Calu3 (cell line): ENCODE measurements around the gene TRIM3. TPM values are rescaled to one million over a fixed set of nuclear protein-coding genes. Genes with fewer than 3 reads are reported as not detected.

ENCODE experiments used
- BruUV-seq: library from RNA; stranded (reverse); fragments of 400-500 nt; replicated peaks from 2 replicates; lab custom pipeline; 2021; lab: Mats Ljungman, UMichigan
- CTCF ChIA-PET: fragments of 300-600 bp; sonication (Branson Sonifier 250); formaldehyde crosslinking; loops from one replicate; lab custom pipeline; 2022; ENCODE audit warnings: antibody characterized with exemption; lab: Charles Lee
- DNase-seq: peaks from one replicate; pipeline ENCODE4 v3.0.0; 2022
- H3K27ac Mint-ChIP-seq: one replicate; pipeline ENCODE4 v1.8.0; 2022; ENCODE audit warnings: mixed read lengths; ENCODE audit not compliant: unreplicated experiment
- H3K27me3 Mint-ChIP-seq: one replicate; pipeline ENCODE4 v1.8.0; 2022; ENCODE audit warnings: mixed read lengths; ENCODE audit not compliant: unreplicated experiment
- H3K36me3 Mint-ChIP-seq: one replicate; pipeline ENCODE4 v1.8.0; 2022; ENCODE audit warnings: mild to moderate bottlenecking, moderate library complexity, mixed read lengths; ENCODE audit not compliant: insufficient read depth, unreplicated experiment
- H3K4me1 Mint-ChIP-seq: one replicate; pipeline ENCODE4 v1.8.0; 2022; ENCODE audit warnings: mild to moderate bottlenecking, low read depth, mixed read lengths; ENCODE audit not compliant: unreplicated experiment
- H3K4me3 Mint-ChIP-seq: one replicate; pipeline ENCODE4 v1.8.0; 2022; ENCODE audit warnings: mild to moderate bottlenecking, low read depth, moderate library complexity, mixed read lengths; ENCODE audit not compliant: unreplicated experiment
- H3K9me3 Mint-ChIP-seq: one replicate; pipeline ENCODE4 v1.8.0; 2022; ENCODE audit warnings: low read depth, mixed read lengths; ENCODE audit not compliant: unreplicated experiment
- CTCF ChIP-seq: fragments of 200-600 bp; IDR thresholded peaks from one replicate; pipeline ENCODE4 v1.8.0; 2022; ENCODE audit warnings: antibody characterized with exemption; ENCODE audit not compliant: unreplicated experiment
- intact Hi-C: fragments of 100-400 bp; cut with micrococcal nuclease; formaldehyde crosslinking; loops from one replicate; pipeline ENCODE4 v1.10.0; 2022; ENCODE audit not compliant: unreplicated experiment
- total RNA-seq: library from RNA; stranded (reverse); gene quantifications from 2 replicates; pipeline ENCODE4 v1.2.3, GENCODE V29; 2022

TRIM3 gene
- total RNA-seq, 1 experiment from 2014 or later = 10.6 TPM

GRCh38 chr11:6405846-6406245 is 67.9 kb downstream of the TRIM3 start:
- intact Hi-C loops = no loop called here
- H3K4me1 Mint-ChIP-seq = no peaks in the 10 kb centered on the region
- CTCF ChIA-PET = interaction anchor here (0.6 kb wide), 2 partner anchors 63 to 91 kb away, joined by 3 read pairs; partner anchors contain the start of gene DNHD1
- no TSS peak for BruUV-seq
- no peak overlapping the region for H3K27ac Mint-ChIP-seq
- no peaks in the 10 kb centered on the region for H3K36me3 Mint-ChIP-seq
- DNase-seq = no peak
- TF ChIP-seq CTCF = no peak
- H3K4me3 Mint-ChIP-seq = no peak overlapping the region
- peaks cover 18% of the 10 kb centered on the region for H3K27me3 Mint-ChIP-seq
- H3K9me3 Mint-ChIP-seq = no peaks in the 10 kb centered on the region

GRCh38 chr11:6405052-6405667 is 68.6 kb downstream of the TRIM3 start:
- peaks cover 18% of the 10 kb centered on the region for H3K27me3 Mint-ChIP-seq
- intact Hi-C loops = no loop called here
- no peaks in the 10 kb centered on the region for H3K9me3 Mint-ChIP-seq
- no peak for DNase-seq
- CTCF ChIA-PET = interaction anchor here (0.6 kb wide), 1 partner anchor 92 kb away, joined by 3 read pairs; the partner anchor contains the start of gene DNHD1
- no peaks in the 10 kb centered on the region for H3K4me1 Mint-ChIP-seq
- no peak for TF ChIP-seq CTCF
- H3K4me3 Mint-ChIP-seq = no peak overlapping the region
- no TSS peak for BruUV-seq
- H3K27ac Mint-ChIP-seq = no peak overlapping the region
- H3K36me3 Mint-ChIP-seq = no peaks in the 10 kb centered on the region

DNA sequence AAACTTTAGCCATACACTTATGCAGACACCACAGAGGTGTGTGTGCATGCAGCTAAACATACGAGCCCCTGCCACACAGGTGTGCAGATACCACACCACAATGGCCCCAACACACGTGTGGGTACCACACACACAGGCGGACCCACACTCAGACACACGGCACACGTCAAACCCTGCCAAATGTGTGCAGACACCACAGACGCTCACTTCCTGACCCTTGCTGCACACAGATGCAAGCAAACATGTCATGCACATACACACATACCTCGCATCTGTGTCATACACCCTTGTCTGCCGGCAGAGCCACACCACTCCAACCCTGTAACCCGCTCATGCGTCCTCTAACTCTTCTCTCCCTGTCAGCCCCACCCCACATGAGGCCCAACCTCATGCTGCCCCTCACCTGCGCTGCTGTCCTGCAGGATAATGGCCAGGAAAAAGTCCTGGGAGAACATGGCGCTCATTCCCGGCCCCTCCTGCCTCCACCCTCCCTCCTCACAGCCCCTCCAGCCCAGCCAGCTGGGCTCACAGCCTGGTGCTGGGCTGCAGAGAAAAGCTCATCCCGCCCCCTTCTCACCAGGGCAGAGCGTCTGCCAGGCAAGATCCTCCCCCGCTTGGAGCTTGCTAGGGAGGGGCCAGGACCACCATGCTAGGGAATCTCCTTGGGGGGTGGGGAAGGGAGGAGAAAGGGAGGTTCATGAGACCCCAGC is 69.2 kb downstream of the TRIM3 start:
- H3K4me3 Mint-ChIP-seq = no peak overlapping the region
- no peak for DNase-seq
- no peak for TF ChIP-seq CTCF
- no peak overlapping the region for H3K27ac Mint-ChIP-seq
- H3K9me3 Mint-ChIP-seq = no peaks in the 10 kb centered on the region
- intact Hi-C loops = no loop called here
- peaks cover 18% of the 10 kb centered on the region for H3K27me3 Mint-ChIP-seq
- no TSS peak for BruUV-seq
- H3K36me3 Mint-ChIP-seq = no peaks in the 10 kb centered on the region
- H3K4me1 Mint-ChIP-seq = no peaks in the 10 kb centered on the region
- CTCF ChIA-PET = no interaction called here

DNA sequence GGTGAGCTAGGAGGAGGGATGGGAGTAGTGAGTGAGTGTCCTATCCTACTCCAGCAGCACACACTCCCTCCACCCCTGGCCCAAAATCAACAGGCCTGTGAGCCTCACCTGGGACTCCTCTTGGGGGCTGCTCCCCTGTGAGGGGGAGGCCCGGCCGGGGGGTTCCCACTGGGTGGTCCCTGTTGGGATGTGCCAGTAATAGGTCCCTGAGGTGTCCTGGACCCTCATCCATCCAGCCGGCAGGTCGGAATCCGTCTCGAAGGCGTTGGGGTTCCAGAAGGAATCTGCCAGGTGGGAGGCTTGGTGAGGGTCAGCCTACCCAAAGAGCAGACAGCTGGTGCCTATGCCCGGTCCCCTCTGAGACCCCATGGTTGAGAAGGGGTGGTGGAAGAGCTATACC is 70.2 kb downstream of the TRIM3 start:
- peaks cover 18% of the 10 kb centered on the region for H3K27me3 Mint-ChIP-seq
- no peak overlapping the region for H3K4me3 Mint-ChIP-seq
- no peaks in the 10 kb centered on the region for H3K9me3 Mint-ChIP-seq
- intact Hi-C loops = no loop called here
- H3K27ac Mint-ChIP-seq = no peak overlapping the region
- H3K4me1 Mint-ChIP-seq = peaks cover under 1% of the 10 kb centered on the region
- no TSS peak for BruUV-seq
- CTCF ChIA-PET = no interaction called here
- no peak for DNase-seq
- no peaks in the 10 kb centered on the region for H3K36me3 Mint-ChIP-seq
- TF ChIP-seq CTCF = no peak
